ENCODE results near the gene PRRX2.

The PRRX2 gene

DNA sequence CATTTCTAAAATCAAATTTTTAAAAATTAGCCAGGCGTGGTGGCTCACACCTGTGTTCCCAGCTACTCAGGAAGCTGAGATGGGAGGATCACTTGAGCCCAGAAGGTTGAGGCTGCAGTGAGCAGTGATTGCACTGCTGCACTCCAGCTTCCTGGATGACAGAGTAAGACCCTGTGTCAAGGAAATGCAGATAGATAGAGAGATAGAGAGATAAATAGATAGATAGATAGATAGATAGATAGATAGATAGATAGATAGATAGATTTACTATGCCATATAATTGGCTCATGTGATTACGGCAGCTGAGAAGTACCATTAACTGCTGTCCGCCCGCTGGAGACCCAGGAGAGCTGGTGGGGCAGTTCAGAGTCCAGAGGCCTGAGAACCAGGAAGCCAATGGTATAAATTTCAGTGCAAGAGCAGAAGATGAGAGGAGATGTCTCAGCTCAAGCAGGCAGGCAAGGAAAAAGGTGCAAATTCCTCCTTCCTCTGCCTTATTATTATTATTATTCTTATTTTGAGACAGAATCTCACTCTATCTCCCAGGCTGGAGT, 100.4 kb downstream of the PRRX2 start:
- Mint-ChIP-seq H3K4me1 (peaks cover 19% of the 10 kb centered on the region), H3K9me3 (no peaks in the 10 kb centered on the region), H3K4me3 (no peak overlapping the region), H3K27ac (no peak overlapping the region), H3K36me3 (ENCODE audit: low read depth) (no peaks in the 10 kb centered on the region), H3K27me3 (ENCODE audit: low read depth) (peaks cover 3% of the 10 kb centered on the region)
- TF ChIP-seq, protein P1, sequence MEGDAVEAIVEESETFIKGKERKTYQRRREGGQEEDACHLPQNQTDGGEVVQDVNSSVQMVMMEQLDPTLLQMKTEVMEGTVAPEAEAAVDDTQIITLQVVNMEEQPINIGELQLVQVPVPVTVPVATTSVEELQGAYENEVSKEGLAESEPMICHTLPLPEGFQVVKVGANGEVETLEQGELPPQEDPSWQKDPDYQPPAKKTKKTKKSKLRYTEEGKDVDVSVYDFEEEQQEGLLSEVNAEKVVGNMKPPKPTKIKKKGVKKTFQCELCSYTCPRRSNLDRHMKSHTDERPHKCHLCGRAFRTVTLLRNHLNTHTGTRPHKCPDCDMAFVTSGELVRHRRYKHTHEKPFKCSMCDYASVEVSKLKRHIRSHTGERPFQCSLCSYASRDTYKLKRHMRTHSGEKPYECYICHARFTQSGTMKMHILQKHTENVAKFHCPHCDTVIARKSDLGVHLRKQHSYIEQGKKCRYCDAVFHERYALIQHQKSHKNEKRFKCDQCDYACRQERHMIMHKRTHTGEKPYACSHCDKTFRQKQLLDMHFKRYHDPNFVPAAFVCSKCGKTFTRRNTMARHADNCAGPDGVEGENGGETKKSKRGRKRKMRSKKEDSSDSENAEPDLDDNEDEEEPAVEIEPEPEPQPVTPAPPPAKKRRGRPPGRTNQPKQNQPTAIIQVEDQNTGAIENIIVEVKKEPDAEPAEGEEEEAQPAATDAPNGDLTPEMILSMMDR (IDR thresholded peaks at IDR 0.05; ENCODE audit: unreplicated experiment in 3 of 3), result no peak

DNA sequence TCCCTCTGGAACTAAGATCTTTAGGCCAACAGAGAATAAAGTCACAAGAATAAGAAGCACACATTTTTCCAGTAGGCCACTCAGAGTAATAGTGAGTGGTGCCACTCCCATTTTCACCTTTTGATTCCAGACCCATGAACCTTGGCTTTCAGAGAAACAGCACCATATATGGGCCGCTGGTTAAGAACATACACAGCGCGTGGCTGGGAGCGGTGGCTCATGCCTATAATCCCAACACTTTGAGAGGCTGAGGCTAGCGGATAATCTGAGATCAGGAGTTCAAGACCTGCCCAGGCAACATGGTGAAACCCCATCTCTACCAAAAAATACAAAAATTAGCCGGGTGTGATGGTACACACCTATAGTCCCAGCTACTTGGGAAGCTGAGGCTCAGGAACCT, 103.0 kb downstream of the PRRX2 start:
- Mint-ChIP-seq H3K9me3 (no peaks in the 10 kb centered on the region), H3K27me3 (ENCODE audit: low read depth) (peaks cover 3% of the 10 kb centered on the region), H3K4me3 (no peak overlapping the region), H3K4me1 (peaks cover 2% of the 10 kb centered on the region), H3K36me3 (ENCODE audit: low read depth) (no peaks in the 10 kb centered on the region), H3K27ac (no peak overlapping the region)
- TF ChIP-seq, protein P1 (IDR thresholded peaks at IDR 0.05; ENCODE audit: unreplicated experiment in 3 of 3), result no peak

DNA sequence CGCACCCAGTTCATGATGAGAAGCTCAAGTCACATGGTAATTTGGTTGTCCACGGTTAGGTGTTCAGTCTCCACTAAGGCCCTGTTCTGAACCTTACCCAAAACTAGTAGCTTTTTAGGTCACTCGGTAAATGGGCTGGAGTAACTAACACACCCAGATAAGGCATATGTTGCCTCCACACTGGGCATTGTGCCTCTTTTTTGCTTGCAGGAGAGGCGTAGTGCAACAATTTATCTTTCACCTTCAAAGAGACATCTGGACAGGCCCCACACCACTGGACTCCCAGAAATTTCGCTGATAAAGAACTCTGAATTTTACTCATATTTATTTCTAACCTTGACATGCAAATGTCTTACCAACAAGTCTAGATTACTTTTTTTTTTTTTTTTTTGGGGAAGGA, 104.2 kb downstream of the PRRX2 start:
- H3K27me3 Mint-ChIP-seq (ENCODE audit: low read depth), result peaks cover 3% of the 10 kb centered on the region
- TF ChIP-seq, protein P1 (IDR thresholded peaks at IDR 0.05; ENCODE audit: unreplicated experiment in 3 of 3), result no peak
- H3K4me3 Mint-ChIP-seq, result no peak overlapping the region
- no peaks in the 10 kb centered on the region for H3K36me3 Mint-ChIP-seq (ENCODE audit: low read depth)
- H3K27ac Mint-ChIP-seq, result no peak overlapping the region
- no peaks in the 10 kb centered on the region for H3K9me3 Mint-ChIP-seq
- H3K4me1 Mint-ChIP-seq, result no peaks in the 10 kb centered on the region

DNA sequence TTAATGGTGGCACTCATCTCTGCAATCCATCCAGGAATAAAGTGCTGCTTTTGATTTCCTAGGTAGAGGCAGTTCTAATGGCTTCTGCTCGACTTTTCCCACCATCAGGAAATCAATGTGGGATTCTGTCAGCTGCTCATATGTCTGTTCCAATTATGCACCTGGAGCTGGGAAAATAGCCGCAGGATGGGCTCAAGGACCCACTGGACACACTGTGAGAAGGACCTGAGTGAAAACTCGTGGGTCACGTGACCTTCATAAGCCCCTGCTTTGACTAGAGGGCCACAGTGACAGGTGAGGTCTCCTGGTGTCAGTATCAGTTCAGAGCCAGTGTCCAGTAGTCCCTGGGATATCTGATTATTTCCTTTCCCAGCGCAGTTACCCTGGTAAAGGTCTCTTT, 105.3 kb downstream of the PRRX2 start:
- TF ChIP-seq, protein P1 (IDR thresholded peaks at IDR 0.05; ENCODE audit: unreplicated experiment in 3 of 3), result no peak
- Mint-ChIP-seq H3K27ac (no peak overlapping the region), H3K27me3 (ENCODE audit: low read depth) (peaks cover 1% of the 10 kb centered on the region), H3K4me1 (no peaks in the 10 kb centered on the region), H3K36me3 (ENCODE audit: low read depth) (no peaks in the 10 kb centered on the region), H3K9me3 (no peaks in the 10 kb centered on the region), H3K4me3 (no peak overlapping the region)
